ENCODE data around the gene ARHGEF9.

The ARHGEF9 gene

GRCh38 chrX:63585936-63586335, 199.1 kb downstream of the ARHGEF9 start:
- Histone ChIP-seq H3K4me3 (ENCODE audit: low read depth, low read length) (no peak overlapping the region), H2AFZ (no peak overlapping the region), H3K4me2 (ENCODE audit: low read length) (no peak overlapping the region), H3K27ac (no peak overlapping the region), H3K79me2 (no peaks in the 10 kb centered on the region), H3K9me3 (ENCODE audit: control insufficient read depth, low read length) (no peaks in the 10 kb centered on the region), H3K27me3 (ENCODE audit: control insufficient read depth, insufficient read depth, low read length) (no peaks in the 10 kb centered on the region), H3K36me3 (ENCODE audit: control insufficient read depth, insufficient read depth, low read length) (no peaks in the 10 kb centered on the region), H3K9ac (no peak overlapping the region), H3K4me1 (no peaks in the 10 kb centered on the region)
- TF ChIP-seq CTCF (IDR thresholded peaks at IDR 0.05), result no peak

Measured in parathyroid adenoma (tissue), 2 donors.